Left ventricle myocardium inferior (tissue), 1 donor: ENCODE data around the gene TPT1. TPM values are rescaled to one million over a fixed set of nuclear protein-coding genes. Genes with fewer than 3 reads are reported as not detected.
A peak's percentile ranks its signal among the peaks of the same experiment; 100 is the strongest.

Experiments used
- DNase-seq: peaks from one replicate; pipeline ENCODE4 v3.0.0-alpha.2; 2020
- H3K27ac ChIP-seq: fragments of 200-600 bp; replicated peaks from 2 replicates; pipeline ENCODE4 v1.8.0; 2021
- H3K27me3 ChIP-seq: fragments of 200-600 bp; 2 replicates; pipeline ENCODE4 v1.8.0; 2021; ENCODE audit warnings: low read depth
- H3K36me3 ChIP-seq: fragments of 200-600 bp; 2 replicates; pipeline ENCODE4 v1.8.0; 2021
- H3K4me1 ChIP-seq: fragments of 200-600 bp; 2 replicates; pipeline ENCODE4 v1.8.0; 2021
- H3K4me3 ChIP-seq: fragments of 200-600 bp; 2 replicates; pipeline ENCODE4 v1.8.0; 2021; ENCODE audit warnings: mild to moderate bottlenecking, moderate library complexity
- H3K9me3 ChIP-seq: fragments of 200-600 bp; replicated peaks from 2 replicates; pipeline ENCODE4 v1.8.0; 2021
- CTCF ChIP-seq: fragments of 200-600 bp; IDR thresholded peaks from 2 replicates; pipeline ENCODE4 v1.8.0; 2021; ENCODE audit warnings: antibody characterized with exemption, mild to moderate bottlenecking, borderline replicate concordance
- intact Hi-C: fragments of 100-400 bp; cut with micrococcal nuclease; formaldehyde crosslinking; loops from one replicate; pipeline ENCODE4 v1.11.0; 2022
- total RNA-seq: library from RNA; stranded (reverse); fragmentation: NEBNext Ultra II Directional; extraction: Animal tissue kit (Norgen Biotek cat#: 25700); gene quantifications from one replicate; pipeline ENCODE4 v1.2.1, GENCODE V29; 2021
- donor health status: DM: no; HTN: yes; CAD: no; lungs with severe emphysema.

The TPT1 gene
- total RNA-seq, 1 donor from 2014 or later = 4,332 TPM

- H3K36me3 ChIP-seq = no peaks in the 10 kb centered on the region
- no peak for DNase-seq
- no peaks in the 10 kb centered on the region for H3K27me3 ChIP-seq
- intact Hi-C loops = no loop called here
- no peak overlapping the region for H3K27ac ChIP-seq
- H3K9me3 ChIP-seq = no peaks in the 10 kb centered on the region
- TF ChIP-seq CTCF = no peak
- no peak overlapping the region for H3K4me3 ChIP-seq
- H3K4me1 ChIP-seq = peaks cover 15% of the 10 kb centered on the region
Measured at GRCh38 chr13:45298206-45298505, 42.8 kb downstream of the TPT1 start.

GRCh38 chr13:45297456-45298205 is 43.4 kb downstream of the TPT1 start:
- no peak for TF ChIP-seq CTCF
- Histone ChIP-seq H3K9me3 (no peaks in the 10 kb centered on the region), H3K27ac (no peak overlapping the region), H3K4me3 (no peak overlapping the region), H3K36me3 (no peaks in the 10 kb centered on the region), H3K27me3 (no peaks in the 10 kb centered on the region), H3K4me1 (peaks cover 15% of the 10 kb centered on the region)
- DNase-seq = no peak
- intact Hi-C loops = no loop called here

GRCh38 chr13:45296259-45296658 is 44.7 kb downstream of the TPT1 start:
- Histone ChIP-seq H3K9me3 (no peaks in the 10 kb centered on the region), H3K36me3 (no peaks in the 10 kb centered on the region), H3K4me3 (no peak overlapping the region), H3K4me1 (peaks cover 15% of the 10 kb centered on the region), H3K27ac (no peak overlapping the region), H3K27me3 (no peaks in the 10 kb centered on the region)
- no peak for TF ChIP-seq CTCF
- DNase-seq = no peak
- intact Hi-C loops = no loop called here

- Histone ChIP-seq H3K4me1 (peaks cover 15% of the 10 kb centered on the region), H3K27me3 (no peaks in the 10 kb centered on the region), H3K36me3 (no peaks in the 10 kb centered on the region), H3K27ac (peak overlapping the region; percentile 0), H3K9me3 (no peaks in the 10 kb centered on the region), H3K4me3 (no peak overlapping the region)
- TF ChIP-seq CTCF = no peak
- DNase-seq = no peak
- intact Hi-C loops = no loop called here
Measured at GRCh38 chr13:45295536-45295935, 45.4 kb downstream of the TPT1 start.

GRCh38 chr13:45292176-45292575 is 48.8 kb downstream of the TPT1 start:
- H3K27me3 ChIP-seq = no peaks in the 10 kb centered on the region
- no peak for TF ChIP-seq CTCF
- intact Hi-C loops = no loop called here
- H3K4me1 ChIP-seq = no peaks in the 10 kb centered on the region
- no peak overlapping the region for H3K4me3 ChIP-seq
- H3K9me3 ChIP-seq = no peaks in the 10 kb centered on the region
- DNase-seq = no peak
- H3K27ac ChIP-seq = no peak overlapping the region
- peaks cover 5% of the 10 kb centered on the region for H3K36me3 ChIP-seq
